ENCODE results near the gene MED13L. TPM values are rescaled to one million over a fixed set of nuclear protein-coding genes. Genes with fewer than 3 reads are reported as not detected.

The MED13L gene
- total RNA-seq, 1 donor from 2014 or later: 141 TPM

GRCh38 chr12:116096874-116097273 is 180.6 kb downstream of the MED13L start:
- H3K4me1 Mint-ChIP-seq (ENCODE audit: low read depth): peaks cover 8% of the 10 kb centered on the region
- no peaks in the 10 kb centered on the region for H3K9me3 Mint-ChIP-seq (ENCODE audit: low read depth)
- H3K27me3 Mint-ChIP-seq: no peaks in the 10 kb centered on the region
- H3K27ac Mint-ChIP-seq: no peak overlapping the region
- H3K36me3 Mint-ChIP-seq (ENCODE audit: insufficient read depth): no peaks in the 10 kb centered on the region
- no peak for TF ChIP-seq CTCF (IDR thresholded peaks at IDR 0.05; ENCODE audit: unreplicated experiment)
- no peak overlapping the region for H3K4me3 Mint-ChIP-seq (ENCODE audit: low read depth)
- no peak for DNase-seq (ENCODE audit: low spot score, unreplicated experiment)

- H3K9me3 Mint-ChIP-seq (ENCODE audit: low read depth): no peaks in the 10 kb centered on the region
- DNase-seq (ENCODE audit: low spot score, unreplicated experiment): no peak
Measured at GRCh38 chr12:116094475-116094874, 183.0 kb downstream of the MED13L start.

GRCh38 chr12:116093915-116094314 is 183.6 kb downstream of the MED13L start:
- no peak for DNase-seq (ENCODE audit: low spot score, unreplicated experiment)
- TF ChIP-seq CTCF (IDR thresholded peaks at IDR 0.05; ENCODE audit: unreplicated experiment): no peak
- Mint-ChIP-seq H3K4me1 (ENCODE audit: low read depth) (no peaks in the 10 kb centered on the region), H3K4me3 (ENCODE audit: low read depth) (no peak overlapping the region), H3K9me3 (ENCODE audit: low read depth) (no peaks in the 10 kb centered on the region), H3K27ac (peak overlapping the region; percentile 45), H3K27me3 (no peaks in the 10 kb centered on the region), H3K36me3 (ENCODE audit: insufficient read depth) (peaks cover 2% of the 10 kb centered on the region)

More at GRCh38 chr12:116094475-116094874, 183.0 kb downstream of the MED13L start:
- Mint-ChIP-seq H3K27me3 (no peaks in the 10 kb centered on the region), H3K36me3 (ENCODE audit: insufficient read depth) (peaks cover 2% of the 10 kb centered on the region), H3K4me1 (ENCODE audit: low read depth) (peaks cover 2% of the 10 kb centered on the region), H3K4me3 (ENCODE audit: low read depth) (no peak overlapping the region), H3K27ac (no peak overlapping the region)
- no peak for TF ChIP-seq CTCF (IDR thresholded peaks at IDR 0.05; ENCODE audit: unreplicated experiment)

- Mint-ChIP-seq H3K9me3 (ENCODE audit: low read depth) (no peaks in the 10 kb centered on the region), H3K36me3 (ENCODE audit: insufficient read depth) (peaks cover 2% of the 10 kb centered on the region)
Measured at GRCh38 chr12:116092776-116093175, 184.7 kb downstream of the MED13L start.

GRCh38 chr12:116092162-116092561 is 185.3 kb downstream of the MED13L start:
- DNase-seq (ENCODE audit: low spot score, unreplicated experiment): no peak
- Mint-ChIP-seq H3K27ac (no peak overlapping the region), H3K4me3 (ENCODE audit: low read depth) (no peak overlapping the region), H3K27me3 (no peaks in the 10 kb centered on the region), H3K9me3 (ENCODE audit: low read depth) (no peaks in the 10 kb centered on the region), H3K4me1 (ENCODE audit: low read depth) (peaks cover 6% of the 10 kb centered on the region), H3K36me3 (ENCODE audit: insufficient read depth) (peaks cover 2% of the 10 kb centered on the region)
- no peak for TF ChIP-seq CTCF (IDR thresholded peaks at IDR 0.05; ENCODE audit: unreplicated experiment)

More at GRCh38 chr12:116092776-116093175, 184.7 kb downstream of the MED13L start:
- Mint-ChIP-seq H3K4me1 (ENCODE audit: low read depth) (peaks cover 6% of the 10 kb centered on the region), H3K27me3 (no peaks in the 10 kb centered on the region), H3K4me3 (ENCODE audit: low read depth) (no peak overlapping the region), H3K27ac (no peak overlapping the region)
- no peak for TF ChIP-seq CTCF (IDR thresholded peaks at IDR 0.05; ENCODE audit: unreplicated experiment)
- no peak for DNase-seq (ENCODE audit: low spot score, unreplicated experiment)
